Measurements from ENCODE around the gene KAZN. TPM values are rescaled to one million over a fixed set of nuclear protein-coding genes. Genes with fewer than 3 reads are reported as not detected.

Gene KAZN
- total RNA-seq, 1 donor from 2014 or later = 7.9 TPM

GRCh38 chr1:14955402-14955801 is 356.9 kb downstream of the KAZN start:
- no peak for TF ChIP-seq CTCF (IDR thresholded peaks at IDR 0.05; ENCODE audit: partially characterized antibody, unreplicated experiment)
- Mint-ChIP-seq H3K9me3 (ENCODE audit: unreplicated experiment) (peaks cover 6% of the 10 kb centered on the region), H3K4me1 (ENCODE audit: low read depth, unreplicated experiment) (peaks cover 16% of the 10 kb centered on the region), H3K27me3 (ENCODE audit: unreplicated experiment) (no peaks in the 10 kb centered on the region), H3K36me3 (ENCODE audit: unreplicated experiment) (no peaks in the 10 kb centered on the region), H3K4me3 (ENCODE audit: unreplicated experiment) (no peak overlapping the region), H3K27ac (ENCODE audit: unreplicated experiment) (no peak overlapping the region)
- no peak for DNase-seq

GRCh38 chr1:14955976-14956375 is 357.5 kb downstream of the KAZN start:
- no peak overlapping the region for H3K27ac Mint-ChIP-seq (ENCODE audit: unreplicated experiment)

GRCh38 chr1:14956579-14957195 is 358.2 kb downstream of the KAZN start:
- no peak for DNase-seq
- no peaks in the 10 kb centered on the region for H3K27me3 Mint-ChIP-seq (ENCODE audit: unreplicated experiment)
- no peak overlapping the region for H3K4me3 Mint-ChIP-seq (ENCODE audit: unreplicated experiment)
- peaks cover 6% of the 10 kb centered on the region for H3K9me3 Mint-ChIP-seq (ENCODE audit: unreplicated experiment)
- peaks cover 11% of the 10 kb centered on the region for H3K4me1 Mint-ChIP-seq (ENCODE audit: low read depth, unreplicated experiment)
- H3K27ac Mint-ChIP-seq (ENCODE audit: unreplicated experiment) = no peak overlapping the region
- H3K36me3 Mint-ChIP-seq (ENCODE audit: unreplicated experiment) = no peaks in the 10 kb centered on the region
- no peak for TF ChIP-seq CTCF (IDR thresholded peaks at IDR 0.05; ENCODE audit: partially characterized antibody, unreplicated experiment)

More at GRCh38 chr1:14955976-14956375, 357.5 kb downstream of the KAZN start:
- TF ChIP-seq CTCF (IDR thresholded peaks at IDR 0.05; ENCODE audit: partially characterized antibody, unreplicated experiment) = no peak
- DNase-seq = no peak
- H3K4me3 Mint-ChIP-seq (ENCODE audit: unreplicated experiment) = no peak overlapping the region
- H3K36me3 Mint-ChIP-seq (ENCODE audit: unreplicated experiment) = no peaks in the 10 kb centered on the region
- peaks cover 11% of the 10 kb centered on the region for H3K4me1 Mint-ChIP-seq (ENCODE audit: low read depth, unreplicated experiment)
- no peaks in the 10 kb centered on the region for H3K27me3 Mint-ChIP-seq (ENCODE audit: unreplicated experiment)
- H3K9me3 Mint-ChIP-seq (ENCODE audit: unreplicated experiment) = peaks cover 6% of the 10 kb centered on the region

DNA sequence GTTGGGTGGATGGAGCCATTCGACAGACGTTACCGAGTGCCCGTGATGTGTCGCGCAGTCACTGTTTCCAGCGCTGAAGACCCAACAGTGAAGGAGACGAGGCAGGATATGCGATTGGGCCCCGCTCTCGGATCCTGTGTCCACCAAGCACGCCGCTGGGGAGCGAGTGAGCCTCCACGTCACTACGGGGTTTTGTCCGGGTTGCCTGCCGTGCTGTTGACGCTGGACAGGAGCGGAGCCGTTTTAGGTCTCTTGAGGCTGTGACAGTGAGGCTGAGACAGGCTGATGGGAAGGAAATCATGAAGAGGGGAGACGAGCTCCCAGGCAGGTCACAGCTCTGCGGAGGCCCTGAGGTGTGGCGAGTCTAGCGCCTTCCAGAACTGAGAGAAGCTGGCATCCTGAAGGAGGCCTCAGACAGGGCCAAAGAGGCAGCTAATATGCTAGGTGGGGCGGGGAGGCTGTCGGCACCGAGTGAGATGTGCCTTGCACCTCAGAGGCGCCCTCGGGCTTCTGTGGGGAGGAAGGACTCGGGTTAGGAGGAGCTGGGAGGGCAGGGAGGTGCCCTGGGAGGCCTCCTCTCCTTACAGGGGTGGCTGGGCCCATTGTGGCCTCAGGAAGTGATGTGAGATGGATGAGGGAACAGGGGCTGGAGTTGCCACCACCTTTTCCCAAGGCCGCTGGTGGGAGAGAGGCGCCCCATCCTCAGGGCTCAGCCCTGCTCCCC is 359.1 kb downstream of the KAZN start:
- H3K36me3 Mint-ChIP-seq (ENCODE audit: unreplicated experiment) = no peaks in the 10 kb centered on the region
- H3K27me3 Mint-ChIP-seq (ENCODE audit: unreplicated experiment) = no peaks in the 10 kb centered on the region
- H3K9me3 Mint-ChIP-seq (ENCODE audit: unreplicated experiment) = peaks cover 8% of the 10 kb centered on the region
- H3K4me1 Mint-ChIP-seq (ENCODE audit: low read depth, unreplicated experiment) = peaks cover 11% of the 10 kb centered on the region
- TF ChIP-seq CTCF (IDR thresholded peaks at IDR 0.05; ENCODE audit: partially characterized antibody, unreplicated experiment) = no peak
- DNase-seq = no peak
- no peak overlapping the region for H3K27ac Mint-ChIP-seq (ENCODE audit: unreplicated experiment)
- H3K4me3 Mint-ChIP-seq (ENCODE audit: unreplicated experiment) = no peak overlapping the region
